Hindlimb muscle (tissue), 1 donor: Measurements from ENCODE around the gene PLD4. TPM values are rescaled to one million over a fixed set of nuclear protein-coding genes. Genes with fewer than 3 reads are reported as not detected.
A peak's percentile ranks its signal among the peaks of the same experiment; 100 is the strongest.
"Not testable (repeated sequence)": the region's sequence is repeated elsewhere in the genome, so short reads cannot be mapped to it uniquely, and the experiment has no call there.

Experiments used
- DNase-seq: peaks from one replicate; pipeline ENCODE4 v3.0.0-alpha.2; 2013
- polyA plus RNA-seq: library from polyadenylated mRNA; unstranded; fragments of 120-200 nt; gene quantifications from one replicate; pipeline ENCODE4 v1.2.1, GENCODE V29; 2013; ENCODE audit not compliant: insufficient read length

Gene PLD4
- polyA plus RNA-seq, 1 donor, result 8.4 TPM

GRCh38 chr14:104886690-104887622 is 37.7 kb upstream of the PLD4 start:
- no peak for DNase-seq

- DNase-seq, result no peak
Measured at GRCh38 chr14:104887623-104888488, 36.8 kb upstream of the PLD4 start.

- no peak for DNase-seq
Measured at GRCh38 chr14:104888489-104889374, 35.9 kb upstream of the PLD4 start.

GRCh38 chr14:104889375-104889757 is 35.3 kb upstream of the PLD4 start:
- DNase-seq, result no peak

GRCh38 chr14:104890292-104890691 is 34.4 kb upstream of the PLD4 start:
- DNase-seq, result not testable (repeated sequence)

- DNase-seq, result no peak
Measured at GRCh38 chr14:104891121-104891551, 33.5 kb upstream of the PLD4 start.

GRCh38 chr14:104891664-104892530 is 32.8 kb upstream of the PLD4 start:
- DNase-seq, result no peak

GRCh38 chr14:104892531-104893434 is 31.9 kb upstream of the PLD4 start:
- DNase-seq, result no peak

GRCh38 chr14:104893435-104894207 is 31.1 kb upstream of the PLD4 start:
- no peak for DNase-seq

GRCh38 chr14:104894331-104895206 is 30.1 kb upstream of the PLD4 start:
- DNase-seq, result no peak

- no peak for DNase-seq
Measured at GRCh38 chr14:104895207-104895785, 29.4 kb upstream of the PLD4 start.

- DNase-seq, result no peak
Measured at GRCh38 chr14:104895786-104896661, 28.7 kb upstream of the PLD4 start.

- DNase-seq, result no peak
Measured at GRCh38 chr14:104897330-104898194, 27.1 kb upstream of the PLD4 start.

GRCh38 chr14:104898195-104898558 is 26.5 kb upstream of the PLD4 start:
- DNase-seq, result no peak

- peak; percentile 33 for DNase-seq
Measured at GRCh38 chr14:104898870-104899510, 25.7 kb upstream of the PLD4 start.
